ENCODE measurements around the gene RGS10.

DNA sequence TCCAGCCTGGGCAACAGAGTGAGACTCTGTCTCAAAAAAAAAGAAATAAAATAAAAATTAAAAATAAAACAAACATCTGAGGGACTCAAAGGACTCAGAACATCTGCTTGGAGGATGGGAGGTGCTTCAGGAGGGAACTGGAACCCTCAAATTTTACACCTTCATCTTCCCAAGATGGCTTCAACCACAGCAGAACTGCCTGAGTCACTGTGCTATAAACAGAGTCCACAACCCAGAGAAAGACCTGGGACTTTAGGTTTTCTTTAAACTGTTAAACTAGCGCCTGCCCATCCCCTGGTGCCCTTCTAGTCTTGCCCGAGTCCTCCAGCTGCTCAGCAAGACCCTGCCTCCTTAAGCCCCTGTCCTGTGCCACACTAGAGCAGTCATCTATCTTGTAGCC is 40.8 kb downstream of the RGS10 start:
- TF ChIP-seq EZH2 (IDR thresholded peaks at IDR 0.05; ENCODE audit: borderline replicate concordance, control insufficient read depth, low read depth, low read length) (no peak), ZBTB33 (IDR thresholded peaks at IDR 0.05) (no peak)
- TF ChIP-seq, protein P1, sequence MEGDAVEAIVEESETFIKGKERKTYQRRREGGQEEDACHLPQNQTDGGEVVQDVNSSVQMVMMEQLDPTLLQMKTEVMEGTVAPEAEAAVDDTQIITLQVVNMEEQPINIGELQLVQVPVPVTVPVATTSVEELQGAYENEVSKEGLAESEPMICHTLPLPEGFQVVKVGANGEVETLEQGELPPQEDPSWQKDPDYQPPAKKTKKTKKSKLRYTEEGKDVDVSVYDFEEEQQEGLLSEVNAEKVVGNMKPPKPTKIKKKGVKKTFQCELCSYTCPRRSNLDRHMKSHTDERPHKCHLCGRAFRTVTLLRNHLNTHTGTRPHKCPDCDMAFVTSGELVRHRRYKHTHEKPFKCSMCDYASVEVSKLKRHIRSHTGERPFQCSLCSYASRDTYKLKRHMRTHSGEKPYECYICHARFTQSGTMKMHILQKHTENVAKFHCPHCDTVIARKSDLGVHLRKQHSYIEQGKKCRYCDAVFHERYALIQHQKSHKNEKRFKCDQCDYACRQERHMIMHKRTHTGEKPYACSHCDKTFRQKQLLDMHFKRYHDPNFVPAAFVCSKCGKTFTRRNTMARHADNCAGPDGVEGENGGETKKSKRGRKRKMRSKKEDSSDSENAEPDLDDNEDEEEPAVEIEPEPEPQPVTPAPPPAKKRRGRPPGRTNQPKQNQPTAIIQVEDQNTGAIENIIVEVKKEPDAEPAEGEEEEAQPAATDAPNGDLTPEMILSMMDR (IDR thresholded peaks at IDR 0.05 in 2 of 3, conservative IDR thresholded peaks at IDR 0.05 in 1 of 3; ENCODE audit: control insufficient read depth in 2 of 3, extremely low read depth in 1 of 3, insufficient read depth in 1 of 3, low read depth in 3 of 3, low read length in 3 of 3) = no peak
